Ammon's horn (tissue), 1 donor: ENCODE measurements around the gene TMEM131L.
"Not testable (repeated sequence)": the region's sequence is repeated elsewhere in the genome, so short reads cannot be mapped to it uniquely, and the experiment has no call there.

Experiments used
- DNase-seq: peaks from one replicate; pipeline ENCODE4 v3.0.0-alpha.2; 2016; ENCODE audit warnings: low spot score

The TMEM131L gene

GRCh38 chr4:153449338-153449737, 16.8 kb upstream of the TMEM131L start:
- no peak for DNase-seq

GRCh38 chr4:153450544-153450917, 15.6 kb upstream of the TMEM131L start:
- no peak for DNase-seq

GRCh38 chr4:153451145-153451544, 15.0 kb upstream of the TMEM131L start:
- not testable (repeated sequence) for DNase-seq

GRCh38 chr4:153451911-153452657, 14.1 kb upstream of the TMEM131L start:
- DNase-seq = no peak

GRCh38 chr4:153452658-153453378, 13.3 kb upstream of the TMEM131L start:
- no peak for DNase-seq

- no peak for DNase-seq
These were observed 12.8 kb upstream of the TMEM131L start for GRCh38 chr4:153453402-153453801.

GRCh38 chr4:153458969-153459368, 7.2 kb upstream of the TMEM131L start:
- DNase-seq = no peak

- not testable (repeated sequence) for DNase-seq
These were observed 4.6 kb upstream of the TMEM131L start for GRCh38 chr4:153461549-153461948.

GRCh38 chr4:153464068-153464467, 2.1 kb upstream of the TMEM131L start:
- no peak for DNase-seq

- no peak for DNase-seq
These were observed 1.0 kb upstream of the TMEM131L start for GRCh38 chr4:153465140-153465539.

GRCh38 chr4:153465615-153466080, 512 bp upstream of the TMEM131L start:
- peak; percentile 49 for DNase-seq

GRCh38 chr4:153466949-153467896, 1.1 kb downstream of the TMEM131L start:
- peak; percentile 27 for DNase-seq

GRCh38 chr4:153467897-153468262, 1.7 kb downstream of the TMEM131L start:
- no peak for DNase-seq

- no peak for DNase-seq
These were observed 2.4 kb downstream of the TMEM131L start for GRCh38 chr4:153468587-153468986.

- DNase-seq = no peak
These were observed 2.9 kb downstream of the TMEM131L start for GRCh38 chr4:153469031-153469430.

- not testable (repeated sequence) for DNase-seq
These were observed 5.0 kb downstream of the TMEM131L start for GRCh38 chr4:153471071-153471697.

GRCh38 chr4:153471698-153472093, 5.5 kb downstream of the TMEM131L start:
- no peak for DNase-seq

- no peak for DNase-seq
These were observed 6.2 kb downstream of the TMEM131L start for GRCh38 chr4:153472122-153473037.

- no peak for DNase-seq
These were observed 8.1 kb downstream of the TMEM131L start for GRCh38 chr4:153474251-153474650.

GRCh38 chr4:153476829-153477574, 10.8 kb downstream of the TMEM131L start:
- DNase-seq = no peak
